GM19193 (cell line): Measurements from ENCODE around the gene ACTL10.
A peak's percentile ranks its signal among the peaks of the same experiment; 100 is the strongest.

Source experiments
- POLR2A ChIP-seq: IDR thresholded peaks from 4 replicates; pipeline ENCODE4 v1.6.1; 2011; ENCODE audit not compliant: insufficient read depth, insufficient read length; ENCODE audit errors: extremely low read depth

Gene ACTL10

GRCh38 chr20:33677991-33678702 is 11.4 kb downstream of the ACTL10 start:
- no peak for TF ChIP-seq POLR2A

GRCh38 chr20:33679758-33680485 is 13.2 kb downstream of the ACTL10 start:
- no peak for TF ChIP-seq POLR2A

GRCh38 chr20:33680686-33681085 is 13.9 kb downstream of the ACTL10 start:
- no peak for TF ChIP-seq POLR2A

GRCh38 chr20:33681288-33681687 is 14.5 kb downstream of the ACTL10 start:
- TF ChIP-seq POLR2A: no peak

- TF ChIP-seq POLR2A: no peak
Measured at GRCh38 chr20:33681728-33682353, 15.1 kb downstream of the ACTL10 start.

- no peak for TF ChIP-seq POLR2A
Measured at GRCh38 chr20:33684533-33685327, 18.0 kb downstream of the ACTL10 start.

- peak; percentile 45 for TF ChIP-seq POLR2A
Measured at GRCh38 chr20:33685328-33686099, 18.8 kb downstream of the ACTL10 start.

GRCh38 chr20:33686100-33686983 is 19.6 kb downstream of the ACTL10 start, which contains the start of gene E2F1:
TSS of gene E2F1 (minus strand) at chr20:33686385. CDS start at chr20:33686264, 121 bp downstream.
- peak; percentile 49 for TF ChIP-seq POLR2A

GRCh38 chr20:33686984-33687366 is 20.2 kb downstream of the ACTL10 start:
- no peak for TF ChIP-seq POLR2A

- no peak for TF ChIP-seq POLR2A
Measured at GRCh38 chr20:33687370-33687915, 20.7 kb downstream of the ACTL10 start.

- TF ChIP-seq POLR2A: no peak
Measured at GRCh38 chr20:33687993-33688937, 21.5 kb downstream of the ACTL10 start.

GRCh38 chr20:33688938-33689424 is 22.2 kb downstream of the ACTL10 start:
- no peak for TF ChIP-seq POLR2A
